ENCODE measurements around the gene PBX1.

GRCh38 chr1:164865385-164865784 lies 306.4 kb downstream of the PBX1 start:
- TF ChIP-seq MAX (CRISPR knock-in tag; IDR thresholded peaks at IDR 0.05), result no peak
- no peak for TF ChIP-seq CTCF (IDR thresholded peaks at IDR 0.05)
- no peak for TF ChIP-seq TCF7 (CRISPR knock-in tag; IDR thresholded peaks at IDR 0.05; ENCODE audit: low read depth)
- TF ChIP-seq, protein P1, sequence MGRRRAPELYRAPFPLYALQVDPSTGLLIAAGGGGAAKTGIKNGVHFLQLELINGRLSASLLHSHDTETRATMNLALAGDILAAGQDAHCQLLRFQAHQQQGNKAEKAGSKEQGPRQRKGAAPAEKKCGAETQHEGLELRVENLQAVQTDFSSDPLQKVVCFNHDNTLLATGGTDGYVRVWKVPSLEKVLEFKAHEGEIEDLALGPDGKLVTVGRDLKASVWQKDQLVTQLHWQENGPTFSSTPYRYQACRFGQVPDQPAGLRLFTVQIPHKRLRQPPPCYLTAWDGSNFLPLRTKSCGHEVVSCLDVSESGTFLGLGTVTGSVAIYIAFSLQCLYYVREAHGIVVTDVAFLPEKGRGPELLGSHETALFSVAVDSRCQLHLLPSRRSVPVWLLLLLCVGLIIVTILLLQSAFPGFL (CRISPR knock-in tag; IDR thresholded peaks at IDR 0.05; ENCODE audit: borderline replicate concordance), result no peak
- TF ChIP-seq, protein P2, sequence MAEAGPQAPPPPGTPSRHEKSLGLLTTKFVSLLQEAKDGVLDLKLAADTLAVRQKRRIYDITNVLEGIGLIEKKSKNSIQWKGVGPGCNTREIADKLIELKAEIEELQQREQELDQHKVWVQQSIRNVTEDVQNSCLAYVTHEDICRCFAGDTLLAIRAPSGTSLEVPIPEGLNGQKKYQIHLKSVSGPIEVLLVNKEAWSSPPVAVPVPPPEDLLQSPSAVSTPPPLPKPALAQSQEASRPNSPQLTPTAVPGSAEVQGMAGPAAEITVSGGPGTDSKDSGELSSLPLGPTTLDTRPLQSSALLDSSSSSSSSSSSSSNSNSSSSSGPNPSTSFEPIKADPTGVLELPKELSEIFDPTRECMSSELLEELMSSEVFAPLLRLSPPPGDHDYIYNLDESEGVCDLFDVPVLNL (CRISPR knock-in tag; IDR thresholded peaks at IDR 0.05; ENCODE audit: borderline replicate concordance, low read depth), result no peak
- no peak for TF ChIP-seq NR1H2 (CRISPR knock-in tag; IDR thresholded peaks at IDR 0.05)
- no peak for TF ChIP-seq ATF6 (CRISPR knock-in tag; IDR thresholded peaks at IDR 0.05)
